Naive B cell (primary cell): ENCODE results near the gene UNC45B. TPM values are rescaled to one million over a fixed set of nuclear protein-coding genes. Genes with fewer than 3 reads are reported as not detected.
"Not testable (repeated sequence)": the region's sequence is repeated elsewhere in the genome, so short reads cannot be mapped to it uniquely, and the experiment has no call there.

Source experiments
- ATAC-seq, 2 donors: fragments of 150-1000 bp; cut with Tn5 transposase; 2 replicates each; pipeline ENCODE4 v1.10.0; 2021; ENCODE audit warnings: low read depth in 2 of 2, mild to moderate bottlenecking in 2 of 2, moderate library complexity in 2 of 2
- DNase-seq: peaks from one replicate; pipeline ENCODE4 v3.0.0; 2022
- H3K27ac Mint-ChIP-seq, 6 donors: one replicate each; pipeline ENCODE4 v1.8.0; 2020 to 2022; ENCODE audit warnings: mild to moderate bottlenecking in 6 of 6, mixed read lengths in 6 of 6, moderate library complexity in 5 of 6, inconsistent platforms in 2 of 6
- H3K27me3 Mint-ChIP-seq, 3 donors: one replicate each; pipeline ENCODE4 v1.8.0; 2021 to 2022; ENCODE audit warnings: mixed read lengths in 3 of 3, mild to moderate bottlenecking in 1 of 3
- H3K36me3 Mint-ChIP-seq, 2 donors: one replicate each; pipeline ENCODE4 v1.8.0; 2020 to 2022; ENCODE audit warnings: mixed read lengths in 2 of 2, inconsistent platforms in 1 of 2, mild to moderate bottlenecking in 1 of 2
- H3K4me1 Mint-ChIP-seq, 3 donors: one replicate each; pipeline ENCODE4 v1.8.0; 2020 to 2022; ENCODE audit warnings: mixed read lengths in 3 of 3, inconsistent platforms in 1 of 3, mild to moderate bottlenecking in 1 of 3, moderate library complexity in 1 of 3
- H3K4me3 Mint-ChIP-seq, 8 donors: one replicate each; pipeline ENCODE4 v1.8.0; 2020 to 2022; ENCODE audit warnings: mild to moderate bottlenecking in 8 of 8, mixed read lengths in 8 of 8, moderate library complexity in 8 of 8, inconsistent platforms in 2 of 8
- H3K9me3 Mint-ChIP-seq, 7 donors: one replicate each; pipeline ENCODE4 v1.8.0; 2020 to 2022; ENCODE audit warnings: mixed read lengths in 7 of 7, mild to moderate bottlenecking in 5 of 7, inconsistent platforms in 2 of 7, moderate library complexity in 1 of 7
- polyA plus RNA-seq, 6 donors: library from polyadenylated mRNA; unstranded; fragments of 300-500 nt; fragmentation: Illumina TruSeq; gene quantifications; one replicate each; pipeline ENCODE4 v1.2.3, GENCODE V29; 2021; ENCODE audit warnings: low read depth in 6 of 6

The UNC45B gene
- not detected for polyA plus RNA-seq

- Mint-ChIP-seq H3K27me3 (peaks cover 10 to 34% (median 23%) of the 10 kb centered on the region in 3 donors), H3K4me3 (no peak within 1 kb of the TSS), H3K27ac (peak within 1 kb of the TSS in 2 of 6 donors; percentile 60 to 63), H3K9me3 (no peaks in the 10 kb centered on the region), H3K36me3 (no peaks in the 10 kb centered on the region), H3K4me1 (peaks cover 0 to 3% (median 2%) of the 10 kb centered on the region in 3 donors)
- DNase-seq (no peak), ATAC-seq (no peak)
Observed at GRCh38 chr17:35147375-35147905, at the start of gene UNC45B. TSS of gene UNC45B (plus strand) at chr17:35147817. CDS start at chr17:35148264, 447 bp downstream.

GRCh38 chr17:35099908-35100307, 47.7 kb upstream of the UNC45B start:
- DNase-seq (no peak), ATAC-seq (no peak)
- H3K4me3 Mint-ChIP-seq = no peak overlapping the region
- peaks cover 15 to 18% of the 10 kb centered on the region in 2 donors for H3K36me3 Mint-ChIP-seq
- peak overlapping the region in 2 of 6 donors; percentile 56 to 76 for H3K27ac Mint-ChIP-seq
- no peaks in the 10 kb centered on the region for H3K27me3 Mint-ChIP-seq
- H3K4me1 Mint-ChIP-seq = peaks cover 0 to 2% (median 0%) of the 10 kb centered on the region in 3 donors
- H3K9me3 Mint-ChIP-seq = no peaks in the 10 kb centered on the region

- ATAC-seq (no peak), DNase-seq (no peak)
- H3K4me3 Mint-ChIP-seq = no peak overlapping the region
- H3K27me3 Mint-ChIP-seq = no peaks in the 10 kb centered on the region
- H3K36me3 Mint-ChIP-seq = peaks cover 24 to 26% of the 10 kb centered on the region in 2 donors
- H3K4me1 Mint-ChIP-seq = peaks cover 0 to 2% (median under 1%) of the 10 kb centered on the region in 3 donors
- H3K9me3 Mint-ChIP-seq = no peaks in the 10 kb centered on the region
- H3K27ac Mint-ChIP-seq = no peak overlapping the region
Observed at GRCh38 chr17:35101036-35101435, 46.6 kb upstream of the UNC45B start.

GRCh38 chr17:35101725-35102124, 45.9 kb upstream of the UNC45B start:
- peaks cover 0 to 7% (median 2%) of the 10 kb centered on the region in 3 donors for H3K4me1 Mint-ChIP-seq
- H3K36me3 Mint-ChIP-seq = peaks cover 30 to 33% of the 10 kb centered on the region in 2 donors
- no peaks in the 10 kb centered on the region for H3K27me3 Mint-ChIP-seq
- no peak for DNase-seq
- peak overlapping the region in 2 of 6 donors; percentile 27 to 66 for H3K27ac Mint-ChIP-seq
- no peak for ATAC-seq
- peaks cover 0 to 2% (median 0%) of the 10 kb centered on the region in 7 donors for H3K9me3 Mint-ChIP-seq
- no peak overlapping the region for H3K4me3 Mint-ChIP-seq

GRCh38 chr17:35103271-35103670, 44.3 kb upstream of the UNC45B start:
- no peaks in the 10 kb centered on the region for H3K27me3 Mint-ChIP-seq
- peak overlapping the region in 1 of 6 donors; percentile 19 for H3K27ac Mint-ChIP-seq
- ATAC-seq (no peak), DNase-seq (no peak)
- H3K4me1 Mint-ChIP-seq = peaks cover 0 to 7% (median 2%) of the 10 kb centered on the region in 3 donors
- peaks cover 0 to 2% (median 0%) of the 10 kb centered on the region in 7 donors for H3K9me3 Mint-ChIP-seq
- no peak overlapping the region for H3K4me3 Mint-ChIP-seq
- H3K36me3 Mint-ChIP-seq = peaks cover 30 to 40% of the 10 kb centered on the region in 2 donors

- DNase-seq = no peak
- Mint-ChIP-seq H3K9me3 (peaks cover 0 to 2% (median 0%) of the 10 kb centered on the region in 7 donors), H3K27me3 (no peaks in the 10 kb centered on the region), H3K4me1 (peaks cover 0 to 7% (median 6%) of the 10 kb centered on the region in 3 donors), H3K4me3 (no peak overlapping the region), H3K36me3 (peaks cover 25 to 32% of the 10 kb centered on the region in 2 donors), H3K27ac (peak overlapping the region in 2 of 6 donors; percentile 29 to 37)
- ATAC-seq = no peak
Observed at GRCh38 chr17:35104844-35105450, 42.7 kb upstream of the UNC45B start.

GRCh38 chr17:35110791-35111190, 36.8 kb upstream of the UNC45B start:
- H3K27me3 Mint-ChIP-seq, H3K4me3 Mint-ChIP-seq, H3K27ac Mint-ChIP-seq, DNase-seq, H3K9me3 Mint-ChIP-seq, ATAC-seq: not testable (repeated sequence)
- H3K4me1 Mint-ChIP-seq = peaks cover 3 to 13% (median 11%) of the 10 kb centered on the region in 3 donors
- H3K36me3 Mint-ChIP-seq = peaks cover 9 to 17% of the 10 kb centered on the region in 2 donors

- no peaks in the 10 kb centered on the region for H3K9me3 Mint-ChIP-seq
- DNase-seq (no peak), ATAC-seq (no peak)
- peak overlapping the region in 1 of 6 donors; percentile 42 for H3K27ac Mint-ChIP-seq
- H3K36me3 Mint-ChIP-seq = no peaks in the 10 kb centered on the region
- H3K27me3 Mint-ChIP-seq = no peaks in the 10 kb centered on the region
- H3K4me3 Mint-ChIP-seq = peak overlapping the region in 4 of 8 donors; percentile 22 to 94 (median 39)
- peaks cover 23 to 41% (median 30%) of the 10 kb centered on the region in 3 donors for H3K4me1 Mint-ChIP-seq
Observed at GRCh38 chr17:35116845-35117244, 30.8 kb upstream of the UNC45B start.

- ATAC-seq = no peak
- no peaks in the 10 kb centered on the region for H3K9me3 Mint-ChIP-seq
- no peaks in the 10 kb centered on the region for H3K27me3 Mint-ChIP-seq
- H3K4me1 Mint-ChIP-seq = peaks cover 23 to 37% (median 30%) of the 10 kb centered on the region in 3 donors
- H3K4me3 Mint-ChIP-seq = peak overlapping the region; percentile 29 to 94 (median 85)
- no peak for DNase-seq
- H3K36me3 Mint-ChIP-seq = no peaks in the 10 kb centered on the region
- H3K27ac Mint-ChIP-seq = peak overlapping the region in 2 of 6 donors; percentile 10 to 56
Observed at GRCh38 chr17:35117984-35118383, 29.6 kb upstream of the UNC45B start.

GRCh38 chr17:35119370-35120165, 28.0 kb upstream of the UNC45B start, which contains the start of gene RAD51D:
TSS of gene RAD51D (minus strand) at chr17:35119860. CDS start at chr17:35119613, 247 bp downstream.
- no peaks in the 10 kb centered on the region for H3K9me3 Mint-ChIP-seq
- peak within 1 kb of the TSS; percentile 82 to 96 (median 94) for H3K4me3 Mint-ChIP-seq
- H3K27me3 Mint-ChIP-seq = no peaks in the 10 kb centered on the region
- ATAC-seq (peak; percentile 90 to 92), DNase-seq (peak; percentile 84)
- H3K36me3 Mint-ChIP-seq = no peaks in the 10 kb centered on the region
- H3K4me1 Mint-ChIP-seq = peaks cover 23 to 37% (median 30%) of the 10 kb centered on the region in 3 donors
- H3K27ac Mint-ChIP-seq = peak within 1 kb of the TSS; percentile 87 to 98 (median 96)

- peaks cover 16 to 28% (median 21%) of the 10 kb centered on the region in 3 donors for H3K4me1 Mint-ChIP-seq
- no peaks in the 10 kb centered on the region for H3K9me3 Mint-ChIP-seq
- H3K27ac Mint-ChIP-seq = peak within 1 kb of the TSS in 1 of 6 donors; percentile 42
- H3K4me3 Mint-ChIP-seq = peak within 1 kb of the TSS in 7 of 8 donors; percentile 10 to 94 (median 56)
- no peaks in the 10 kb centered on the region for H3K27me3 Mint-ChIP-seq
- no peak for DNase-seq
- no peak for ATAC-seq
- H3K36me3 Mint-ChIP-seq = no peaks in the 10 kb centered on the region
Observed at GRCh38 chr17:35121315-35121714, 26.3 kb upstream of the UNC45B start, which contains the start of gene FNDC8. TSS of gene FNDC8 (plus strand) at chr17:35121615. CDS start at chr17:35121694, 79 bp downstream.

- Mint-ChIP-seq H3K9me3 (no peaks in the 10 kb centered on the region), H3K4me3 (no peak overlapping the region), H3K4me1 (no peaks in the 10 kb centered on the region), H3K27ac (no peak overlapping the region), H3K36me3 (no peaks in the 10 kb centered on the region), H3K27me3 (no peaks in the 10 kb centered on the region)
- no peak for ATAC-seq
- no peak for DNase-seq
Observed at GRCh38 chr17:35127751-35128514, 19.7 kb upstream of the UNC45B start.
